Measurements from ENCODE around the gene SORCS1.
"Not testable (repeated sequence)": the region's sequence is repeated elsewhere in the genome, so short reads cannot be mapped to it uniquely, and the experiment has no call there.

The SORCS1 gene

GRCh38 chr10:106941297-106942034 lies 223.0 kb downstream of the SORCS1 start:
- Histone ChIP-seq H3K36me3 (ENCODE audit: control insufficient read depth in 5 of 5, insufficient read depth in 5 of 5, low read length in 5 of 5) (no peaks in the 10 kb centered on the region), H3K27ac (ENCODE audit: low read depth, low read length) (no peak overlapping the region), H3K4me1 (ENCODE audit: control insufficient read depth in 5 of 5, insufficient read depth in 5 of 5, low read length in 5 of 5) (peaks cover 0 to 8% (median 0%) of the 10 kb centered on the region in 5 donors), H3K9me3 (ENCODE audit: control insufficient read depth in 5 of 5, low read length in 5 of 5) (no peaks in the 10 kb centered on the region), H3K4me3 (ENCODE audit: low read depth in 1 of 5, low read length in 5 of 5) (no peak overlapping the region), H3K9ac (ENCODE audit: low read length in 5 of 5) (no peak overlapping the region), H3K27me3 (ENCODE audit: control insufficient read depth in 5 of 5, insufficient read depth in 4 of 5, low read length in 5 of 5) (no peaks in the 10 kb centered on the region)

- Histone ChIP-seq H3K4me3 (ENCODE audit: low read depth in 1 of 5, low read length in 5 of 5) (no peak overlapping the region), H3K4me1 (ENCODE audit: control insufficient read depth in 5 of 5, insufficient read depth in 5 of 5, low read length in 5 of 5) (peaks cover 0 to 13% (median 6%) of the 10 kb centered on the region in 5 donors), H3K9me3 (ENCODE audit: control insufficient read depth in 5 of 5, low read length in 5 of 5) (peaks cover 0 to 2% (median 0%) of the 10 kb centered on the region in 5 donors), H3K27ac (ENCODE audit: low read depth, low read length) (no peak overlapping the region), H3K9ac (ENCODE audit: low read length in 5 of 5) (no peak overlapping the region), H3K27me3 (ENCODE audit: control insufficient read depth in 5 of 5, insufficient read depth in 4 of 5, low read length in 5 of 5) (no peaks in the 10 kb centered on the region), H3K36me3 (ENCODE audit: control insufficient read depth in 5 of 5, insufficient read depth in 5 of 5, low read length in 5 of 5) (no peaks in the 10 kb centered on the region)
These were observed 226.0 kb downstream of the SORCS1 start for GRCh38 chr10:106938513-106938912.

GRCh38 chr10:106935978-106936451 lies 228.5 kb downstream of the SORCS1 start:
- Histone ChIP-seq H3K9me3 (ENCODE audit: control insufficient read depth in 5 of 5, low read length in 5 of 5) (peaks cover 0 to 2% (median 0%) of the 10 kb centered on the region in 5 donors), H3K27ac (ENCODE audit: low read depth, low read length) (no peak overlapping the region), H3K4me3 (ENCODE audit: low read depth in 1 of 5, low read length in 5 of 5) (no peak overlapping the region), H3K4me1 (ENCODE audit: control insufficient read depth in 5 of 5, insufficient read depth in 5 of 5, low read length in 5 of 5) (peaks cover 0 to 12% (median 8%) of the 10 kb centered on the region in 5 donors), H3K9ac (ENCODE audit: low read length in 5 of 5) (no peak overlapping the region), H3K36me3 (ENCODE audit: control insufficient read depth in 5 of 5, insufficient read depth in 5 of 5, low read length in 5 of 5) (no peaks in the 10 kb centered on the region), H3K27me3 (ENCODE audit: control insufficient read depth in 5 of 5, insufficient read depth in 4 of 5, low read length in 5 of 5) (no peaks in the 10 kb centered on the region)

- H3K9ac ChIP-seq (ENCODE audit: low read length in 5 of 5), result no peak overlapping the region
- no peak overlapping the region for H3K27ac ChIP-seq (ENCODE audit: low read depth, low read length)
- no peaks in the 10 kb centered on the region for H3K27me3 ChIP-seq (ENCODE audit: control insufficient read depth in 5 of 5, insufficient read depth in 4 of 5, low read length in 5 of 5)
- peaks cover 0 to 2% (median 0%) of the 10 kb centered on the region in 5 donors for H3K9me3 ChIP-seq (ENCODE audit: control insufficient read depth in 5 of 5, low read length in 5 of 5)
- H3K4me1 ChIP-seq (ENCODE audit: control insufficient read depth in 5 of 5, insufficient read depth in 5 of 5, low read length in 5 of 5), result peaks cover 0 to 12% (median 8%) of the 10 kb centered on the region in 5 donors
- H3K4me3 ChIP-seq (ENCODE audit: low read depth in 1 of 5, low read length in 5 of 5), result no peak overlapping the region
- H3K36me3 ChIP-seq (ENCODE audit: control insufficient read depth in 5 of 5, insufficient read depth in 5 of 5, low read length in 5 of 5), result no peaks in the 10 kb centered on the region
These were observed 232.7 kb downstream of the SORCS1 start for GRCh38 chr10:106931853-106932249.

- H3K36me3 ChIP-seq (ENCODE audit: control insufficient read depth in 5 of 5, insufficient read depth in 5 of 5, low read length in 5 of 5), result no peaks in the 10 kb centered on the region
- H3K27ac ChIP-seq (ENCODE audit: low read depth, low read length), result no peak overlapping the region
- H3K4me3 ChIP-seq (ENCODE audit: low read depth in 1 of 5, low read length in 5 of 5), result no peak overlapping the region
These were observed 233.2 kb downstream of the SORCS1 start for GRCh38 chr10:106931159-106931852.

GRCh38 chr10:106930751-106931150 lies 233.8 kb downstream of the SORCS1 start:
- Histone ChIP-seq H3K9me3 (ENCODE audit: control insufficient read depth in 5 of 5, low read length in 5 of 5) (peaks cover 0 to 2% (median 0%) of the 10 kb centered on the region in 5 donors), H3K4me3 (ENCODE audit: low read depth in 1 of 5, low read length in 5 of 5) (no peak overlapping the region), H3K27ac (ENCODE audit: low read depth, low read length) (no peak overlapping the region), H3K36me3 (ENCODE audit: control insufficient read depth in 5 of 5, insufficient read depth in 5 of 5, low read length in 5 of 5) (no peaks in the 10 kb centered on the region), H3K9ac (ENCODE audit: low read length in 5 of 5) (no peak overlapping the region), H3K27me3 (ENCODE audit: control insufficient read depth in 5 of 5, insufficient read depth in 4 of 5, low read length in 5 of 5) (no peaks in the 10 kb centered on the region), H3K4me1 (ENCODE audit: control insufficient read depth in 5 of 5, insufficient read depth in 5 of 5, low read length in 5 of 5) (peaks cover 0 to 8% (median 6%) of the 10 kb centered on the region in 5 donors)

More at GRCh38 chr10:106931159-106931852, 233.2 kb downstream of the SORCS1 start:
- Histone ChIP-seq H3K9ac (ENCODE audit: low read length in 5 of 5) (no peak overlapping the region), H3K9me3 (ENCODE audit: control insufficient read depth in 5 of 5, low read length in 5 of 5) (peaks cover 0 to 2% (median 0%) of the 10 kb centered on the region in 5 donors), H3K4me1 (ENCODE audit: control insufficient read depth in 5 of 5, insufficient read depth in 5 of 5, low read length in 5 of 5) (peaks cover 0 to 9% (median 8%) of the 10 kb centered on the region in 5 donors), H3K27me3 (ENCODE audit: control insufficient read depth in 5 of 5, insufficient read depth in 4 of 5, low read length in 5 of 5) (no peaks in the 10 kb centered on the region)

GRCh38 chr10:106929291-106929895 lies 235.1 kb downstream of the SORCS1 start:
- no peak overlapping the region for H3K9ac ChIP-seq (ENCODE audit: low read length in 5 of 5)
- H3K9me3 ChIP-seq (ENCODE audit: control insufficient read depth in 5 of 5, low read length in 5 of 5), result no peaks in the 10 kb centered on the region
- no peaks in the 10 kb centered on the region for H3K27me3 ChIP-seq (ENCODE audit: control insufficient read depth in 5 of 5, insufficient read depth in 4 of 5, low read length in 5 of 5)
- H3K36me3 ChIP-seq (ENCODE audit: control insufficient read depth in 5 of 5, insufficient read depth in 5 of 5, low read length in 5 of 5), result no peaks in the 10 kb centered on the region
- no peak overlapping the region for H3K4me3 ChIP-seq (ENCODE audit: low read depth in 1 of 5, low read length in 5 of 5)
- H3K4me1 ChIP-seq (ENCODE audit: control insufficient read depth in 5 of 5, insufficient read depth in 5 of 5, low read length in 5 of 5), result peaks cover 0 to 6% (median 2%) of the 10 kb centered on the region in 5 donors
- no peak overlapping the region for H3K27ac ChIP-seq (ENCODE audit: low read depth, low read length)

GRCh38 chr10:106928151-106928550 lies 236.4 kb downstream of the SORCS1 start:
- not testable (repeated sequence) for H3K36me3 ChIP-seq (ENCODE audit: control insufficient read depth in 5 of 5, insufficient read depth in 5 of 5, low read length in 5 of 5); H3K9ac ChIP-seq (ENCODE audit: low read length in 5 of 5); H3K4me1 ChIP-seq (ENCODE audit: control insufficient read depth in 5 of 5, insufficient read depth in 5 of 5, low read length in 5 of 5); H3K27ac ChIP-seq (ENCODE audit: low read depth, low read length); H3K27me3 ChIP-seq (ENCODE audit: control insufficient read depth in 5 of 5, insufficient read depth in 4 of 5, low read length in 5 of 5); H3K9me3 ChIP-seq (ENCODE audit: control insufficient read depth in 5 of 5, low read length in 5 of 5); H3K4me3 ChIP-seq (ENCODE audit: low read depth in 1 of 5, low read length in 5 of 5)

- no peaks in the 10 kb centered on the region for H3K4me1 ChIP-seq (ENCODE audit: control insufficient read depth in 5 of 5, insufficient read depth in 5 of 5, low read length in 5 of 5)
- no peak overlapping the region for H3K4me3 ChIP-seq (ENCODE audit: low read depth in 1 of 5, low read length in 5 of 5)
- no peaks in the 10 kb centered on the region for H3K27me3 ChIP-seq (ENCODE audit: control insufficient read depth in 5 of 5, insufficient read depth in 4 of 5, low read length in 5 of 5)
- H3K27ac ChIP-seq (ENCODE audit: low read depth, low read length), result no peak overlapping the region
- no peaks in the 10 kb centered on the region for H3K9me3 ChIP-seq (ENCODE audit: control insufficient read depth in 5 of 5, low read length in 5 of 5)
- no peaks in the 10 kb centered on the region for H3K36me3 ChIP-seq (ENCODE audit: control insufficient read depth in 5 of 5, insufficient read depth in 5 of 5, low read length in 5 of 5)
- H3K9ac ChIP-seq (ENCODE audit: low read length in 5 of 5), result no peak overlapping the region
These were observed 239.3 kb downstream of the SORCS1 start for GRCh38 chr10:106925191-106925590.

GRCh38 chr10:106920538-106920937 lies 244.0 kb downstream of the SORCS1 start:
- no peaks in the 10 kb centered on the region for H3K9me3 ChIP-seq (ENCODE audit: control insufficient read depth in 5 of 5, low read length in 5 of 5)
- H3K9ac ChIP-seq (ENCODE audit: low read length in 5 of 5), result no peak overlapping the region
- H3K36me3 ChIP-seq (ENCODE audit: control insufficient read depth in 5 of 5, insufficient read depth in 5 of 5, low read length in 5 of 5), result no peaks in the 10 kb centered on the region
- no peaks in the 10 kb centered on the region for H3K27me3 ChIP-seq (ENCODE audit: control insufficient read depth in 5 of 5, insufficient read depth in 4 of 5, low read length in 5 of 5)
- H3K27ac ChIP-seq (ENCODE audit: low read depth, low read length), result no peak overlapping the region
- no peak overlapping the region for H3K4me3 ChIP-seq (ENCODE audit: low read depth in 1 of 5, low read length in 5 of 5)
- H3K4me1 ChIP-seq (ENCODE audit: control insufficient read depth in 5 of 5, insufficient read depth in 5 of 5, low read length in 5 of 5), result no peaks in the 10 kb centered on the region
